Tibial nerve (tissue), 4 donors: Measurements from ENCODE around the gene RLF. TPM values are rescaled to one million over a fixed set of nuclear protein-coding genes. Genes with fewer than 3 reads are reported as not detected.

Source experiments
- DNase-seq, 2 donors: peaks; one replicate each; pipeline ENCODE4 v3.0.0-alpha.2; 2019; ENCODE audit warnings: low spot score in 2 of 2
- H3K27ac ChIP-seq, 4 donors: fragments of 200-600 bp; sonication (generic) in 3 of 4; one replicate each; pipeline ENCODE4 v1.5.1; 2017 to 2019; ENCODE audit warnings: mild to moderate bottlenecking in 1 of 4
- H3K27me3 ChIP-seq, 2 donors: fragments of 200-600 bp; sonication (generic) in 1 of 2; one replicate each; pipeline versions ENCODE4 v1.5.1 to v1.6.0; 2017 to 2019
- H3K36me3 ChIP-seq, 3 donors: fragments of 200-600 bp; sonication (generic); one replicate each; pipeline ENCODE4 v1.5.1; 2018 to 2019
- H3K4me1 ChIP-seq, 4 donors: fragments of 200-600 bp; sonication (generic) in 3 of 4; one replicate each; pipeline ENCODE4 v1.5.1; 2017 to 2019
- H3K4me3 ChIP-seq, 4 donors: fragments of 200-600 bp; sonication (generic) in 3 of 4; one replicate each; pipeline ENCODE4 v1.5.1; 2017 to 2019; ENCODE audit warnings: mild to moderate bottlenecking in 1 of 4, moderate library complexity in 1 of 4
- H3K9me3 ChIP-seq, 4 donors: fragments of 200-600 bp; sonication (generic) in 3 of 4; one replicate each; pipeline ENCODE4 v1.5.1; 2017 to 2019
- CTCF ChIP-seq, 5 experiments: fragments of 200-600 bp in 3 of 5; fragments of 450-650 bp in 2 of 5; sonication (generic) in 3 of 5; IDR thresholded peaks; one replicate each; pipeline ENCODE4 v1.5.1; 2016 to 2019; ENCODE audit warnings: antibody characterized with exemption in 5 of 5, mild to moderate bottlenecking in 3 of 5, moderate library complexity in 2 of 5
- EP300 ChIP-seq, 2 donors: sonication (generic); formaldehyde crosslinking; IDR thresholded peaks; one replicate each; pipeline ENCODE4 v1.6.1; 2017; ENCODE audit warnings: antibody characterized with exemption in 2 of 2, mild to moderate bottlenecking in 1 of 2
- POLR2A ChIP-seq, 2 donors: fragments of 450-650 bp; IDR thresholded peaks; one replicate each; pipeline ENCODE4 v1.6.1; 2017; ENCODE audit warnings: antibody characterized with exemption in 2 of 2, mild to moderate bottlenecking in 2 of 2, moderate library complexity in 2 of 2
- WGBS, 2 donors: methylation state at CpG; one replicate each; pipeline ENCODE4 v1.1.5; 2018; 5-methylcytosine and 5-hydroxymethylcytosine counted together
- total RNA-seq, 4 donors: library from RNA; depleted of rRNA; stranded (reverse); fragments of >200 nt; gene quantifications; one replicate each; pipeline ENCODE4 v1.1.0, GENCODE V29; 2016

The RLF gene
- total RNA-seq, 4 donors from 2014 or later, result 20.1 to 23.5 (median 21.5) TPM

GRCh38 chr1:40130892-40131291 lies 30.3 kb upstream of the RLF start:
- peaks cover 0 to 3% (median 0%) of the 10 kb centered on the region in 4 donors for H3K4me1 ChIP-seq
- H3K27ac ChIP-seq, result no peak overlapping the region

GRCh38 chr1:40132383-40133311 lies 28.5 kb upstream of the RLF start:
- Histone ChIP-seq H3K27me3 (peaks cover 0 to 28% of the 10 kb centered on the region in 2 donors), H3K27ac (no peak overlapping the region), H3K4me1 (peaks cover 0 to 3% (median 0%) of the 10 kb centered on the region in 4 donors), H3K9me3 (peaks cover 0 to 8% (median 0%) of the 10 kb centered on the region in 4 donors), H3K4me3 (peak overlapping the region in 2 of 4 donors; percentile 1 to 23), H3K36me3 (no peaks in the 10 kb centered on the region)
- 20 to 21% methylated on average over 41 to 44 of the region's 44 CpGs for WGBS, 2 donors
- TF ChIP-seq CTCF (IDR thresholded peaks at IDR 0.05) (no peak), POLR2A (IDR thresholded peaks at IDR 0.05) (no peak), EP300 (IDR thresholded peaks at IDR 0.05) (no peak)
- no peak for DNase-seq

More at GRCh38 chr1:40130892-40131291, 30.3 kb upstream of the RLF start:
- TF ChIP-seq POLR2A (IDR thresholded peaks at IDR 0.05), result no peak
- TF ChIP-seq EP300 (IDR thresholded peaks at IDR 0.05), result no peak
- no peak for TF ChIP-seq CTCF (IDR thresholded peaks at IDR 0.05)
- WGBS, 2 donors, result 29 to 31% methylated on average over 2 of the region's 2 CpGs
- DNase-seq, result no peak
- Histone ChIP-seq H3K9me3 (peaks cover 0 to 8% (median 0%) of the 10 kb centered on the region in 4 donors), H3K4me3 (no peak overlapping the region), H3K36me3 (no peaks in the 10 kb centered on the region), H3K27me3 (peaks cover 0 to 28% of the 10 kb centered on the region in 2 donors)

DNA sequence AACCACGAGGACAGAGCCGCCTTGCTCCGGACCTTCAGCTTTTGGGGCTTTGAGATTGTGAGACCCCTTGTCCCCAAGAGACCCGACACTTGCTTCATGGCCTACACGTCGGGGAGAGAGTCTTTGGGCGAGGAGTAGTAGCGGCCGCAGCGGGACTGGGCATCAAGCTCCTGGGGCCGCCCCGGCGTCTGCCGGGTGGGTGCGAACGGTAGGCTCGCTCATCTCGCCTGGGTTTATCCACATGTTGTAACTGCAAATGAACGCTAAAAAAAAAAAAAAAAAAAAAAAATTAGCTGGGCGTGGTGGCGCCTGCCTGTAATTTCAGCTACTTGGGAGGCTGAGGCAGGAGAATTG lies 27.9 kb upstream of the RLF start:
- 67 to 82% methylated on average over 20 to 21 of the region's 21 CpGs for WGBS, 2 donors
- Histone ChIP-seq H3K4me3 (peak overlapping the region in 2 of 4 donors; percentile 1 to 23), H3K36me3 (no peaks in the 10 kb centered on the region), H3K9me3 (peaks cover 0 to 8% (median 0%) of the 10 kb centered on the region in 4 donors), H3K4me1 (peaks cover 0 to 3% (median 0%) of the 10 kb centered on the region in 4 donors), H3K27me3 (peaks cover 0 to 28% of the 10 kb centered on the region in 2 donors), H3K27ac (no peak overlapping the region)
- TF ChIP-seq POLR2A (IDR thresholded peaks at IDR 0.05), result no peak
- no peak for DNase-seq

DNA sequence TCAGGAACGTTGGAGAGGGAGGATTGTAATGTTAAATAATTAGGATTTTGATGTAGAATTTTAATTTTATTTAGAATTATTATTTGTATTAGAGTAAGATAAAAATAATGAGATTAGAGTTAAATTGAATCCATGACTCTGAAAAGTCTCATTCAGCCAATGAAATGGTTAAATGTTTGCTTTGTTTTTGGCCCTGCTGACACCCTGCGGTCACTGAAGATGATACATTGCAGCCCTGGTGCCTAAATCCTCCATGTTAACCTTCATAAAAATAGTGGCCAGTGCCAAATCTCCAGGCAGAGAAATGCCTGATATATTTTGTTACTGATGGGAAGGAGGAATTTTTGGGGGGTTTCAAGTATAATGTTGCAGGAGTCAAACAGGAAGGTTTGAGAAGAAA lies 27.3 kb upstream of the RLF start:
- Histone ChIP-seq H3K4me3 (no peak overlapping the region), H3K4me1 (peaks cover 0 to 3% (median 0%) of the 10 kb centered on the region in 4 donors), H3K27me3 (peaks cover 0 to 28% of the 10 kb centered on the region in 2 donors), H3K27ac (no peak overlapping the region), H3K9me3 (peaks cover 0 to 8% (median 0%) of the 10 kb centered on the region in 4 donors), H3K36me3 (no peaks in the 10 kb centered on the region)
- 36 to 46% methylated on average over 2 of the region's 2 CpGs for WGBS, 2 donors
- no peak for DNase-seq
- TF ChIP-seq CTCF (IDR thresholded peaks at IDR 0.05), result no peak
- TF ChIP-seq POLR2A (IDR thresholded peaks at IDR 0.05), result no peak
- TF ChIP-seq EP300 (IDR thresholded peaks at IDR 0.05), result no peak

- no peak overlapping the region for H3K4me3 ChIP-seq
- TF ChIP-seq EP300 (IDR thresholded peaks at IDR 0.05) (no peak), POLR2A (IDR thresholded peaks at IDR 0.05) (no peak), CTCF (IDR thresholded peaks at IDR 0.05) (no peak)
- no peak overlapping the region for H3K27ac ChIP-seq
- H3K9me3 ChIP-seq, result no peaks in the 10 kb centered on the region
- no peaks in the 10 kb centered on the region for H3K36me3 ChIP-seq
- peaks cover 0 to 13% of the 10 kb centered on the region in 2 donors for H3K27me3 ChIP-seq
- WGBS, 2 donors, result 73 to 77% methylated on average over 7 of the region's 7 CpGs
- H3K4me1 ChIP-seq, result peaks cover 0 to 3% (median 0%) of the 10 kb centered on the region in 4 donors
- no peak for DNase-seq
These were observed 20.8 kb upstream of the RLF start for GRCh38 chr1:40140211-40140973.
